Activated CD4-positive, alpha-beta T cell treated with anti-CD3 and anti-CD28 coated beads, Interleukin-2, amount 50 U/mL, for 24 hours (primary cell): ENCODE results near the gene ELOF1.
"Not testable (repeated sequence)": the region's sequence is repeated elsewhere in the genome, so short reads cannot be mapped to it uniquely, and the experiment has no call there.

ENCODE experiments used
- DNase-seq, 2 donors: peaks; one replicate each; pipeline ENCODE4 v3.0.0-alpha.2; 2020; ENCODE audit warnings: low read depth in 1 of 2, low spot score in 1 of 2

The ELOF1 gene

DNA sequence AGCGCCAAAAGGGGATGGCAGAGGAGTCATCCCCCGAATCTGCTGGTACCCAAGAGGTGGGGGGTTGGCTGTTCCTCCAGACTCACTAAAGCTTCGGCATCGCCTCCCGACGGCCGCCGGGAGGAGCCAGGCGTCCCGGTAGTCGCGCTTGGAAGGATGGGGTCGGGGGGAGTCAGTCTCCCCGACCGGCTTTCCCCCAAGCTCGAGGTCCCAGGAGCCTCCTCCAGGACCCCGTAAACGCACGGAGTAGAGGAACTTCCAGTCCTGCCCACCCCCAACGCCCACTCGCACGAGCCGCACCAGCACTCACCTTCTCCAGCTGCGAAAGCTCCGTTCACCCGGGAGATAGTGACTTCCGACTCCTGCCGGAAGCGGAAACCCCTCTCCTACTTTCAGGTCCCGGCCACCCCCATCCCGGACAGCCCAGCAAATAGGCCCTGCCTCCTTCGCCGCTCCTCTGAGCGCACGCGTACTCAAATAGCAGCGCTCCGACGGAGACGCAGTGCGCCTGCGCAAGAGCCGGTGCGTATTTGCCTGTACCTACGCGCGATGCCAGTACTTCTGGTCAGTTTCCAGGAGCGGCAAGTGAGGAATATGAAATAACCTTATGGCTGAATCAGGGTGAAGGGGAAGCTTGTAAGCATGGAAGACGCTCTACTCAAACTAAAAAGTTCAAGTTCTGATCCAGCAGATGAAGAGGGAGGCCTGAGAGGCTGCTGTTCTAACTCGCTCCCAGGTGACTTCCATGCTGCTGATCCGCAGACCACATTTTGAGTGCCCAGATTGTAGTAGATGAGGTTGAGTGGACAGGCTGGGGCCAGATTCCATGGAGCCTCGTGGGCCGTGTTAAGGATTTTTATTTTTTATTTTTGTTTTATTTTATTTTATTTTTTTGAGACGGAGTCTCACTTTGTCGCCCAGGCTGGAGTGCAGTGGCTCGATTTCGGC, at the start of gene ELOF1:
Gene ELOF1 (minus strand): TSS at position 350 of the 948 bp plus-strand sequence. CDS start 4,883 bp downstream, outside the sequence.
- peak; percentile 89 to 97 for DNase-seq

DNA sequence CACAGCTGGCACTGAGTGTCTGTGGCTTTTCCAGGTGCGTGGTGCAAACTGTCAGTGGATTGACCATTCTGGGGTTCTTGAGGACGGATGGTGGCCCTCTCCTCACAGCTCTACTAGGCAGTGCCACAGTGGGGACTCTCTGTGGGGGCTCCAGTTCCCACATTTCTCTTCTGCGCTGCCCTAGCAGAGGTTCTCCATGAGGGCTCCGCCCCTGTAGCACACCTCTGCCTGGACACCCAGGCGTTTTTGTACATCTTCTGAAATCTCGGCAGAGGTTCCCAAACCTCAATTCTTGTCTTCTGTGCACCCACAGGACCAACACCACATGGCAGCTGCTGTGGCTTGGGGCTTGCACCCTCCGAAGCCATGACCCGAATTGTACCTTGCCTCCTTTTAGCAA, 47.5 kb upstream of the ELOF1 start:
- DNase-seq: no peak

DNA sequence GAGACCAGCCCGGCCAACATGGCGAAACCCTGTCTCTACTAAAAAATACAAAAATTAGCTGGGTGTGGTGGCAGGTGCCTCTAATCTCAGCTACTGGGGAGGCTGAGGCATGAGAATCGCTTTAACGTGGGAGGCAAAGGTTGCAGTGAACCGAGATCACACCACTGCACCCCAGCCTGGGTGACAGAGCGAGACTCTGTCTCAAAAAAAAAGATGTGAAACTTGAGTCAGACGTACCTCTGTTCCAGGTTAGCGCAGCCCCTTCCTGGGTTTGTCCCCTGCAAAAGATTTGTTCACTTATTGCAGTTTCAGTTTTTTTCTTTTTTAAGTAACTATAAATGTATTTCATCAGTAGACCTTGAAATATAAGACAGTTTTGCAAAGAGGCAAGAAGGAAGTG, 40.7 kb upstream of the ELOF1 start:
- not testable (repeated sequence) for DNase-seq

DNA sequence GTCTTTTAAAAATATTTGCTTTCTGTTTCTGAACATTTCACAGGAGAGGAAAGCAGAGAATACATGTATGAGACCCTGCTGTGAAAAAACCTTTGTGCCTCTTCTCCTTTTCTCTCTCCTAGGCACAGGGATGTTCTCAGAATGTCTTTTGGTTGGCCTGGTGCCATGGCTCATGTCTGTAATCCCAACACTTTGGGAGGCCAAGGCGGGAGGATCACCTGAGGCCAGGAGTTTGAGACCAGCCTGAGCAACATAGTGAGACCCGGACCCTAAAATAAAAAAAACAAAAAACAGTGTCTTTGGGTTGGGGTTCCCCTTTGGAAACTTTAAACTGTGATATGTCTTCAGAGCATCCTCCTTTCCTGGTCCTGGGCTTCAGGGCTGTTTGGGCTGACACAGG, 39.7 kb upstream of the ELOF1 start:
- no peak for DNase-seq

DNA sequence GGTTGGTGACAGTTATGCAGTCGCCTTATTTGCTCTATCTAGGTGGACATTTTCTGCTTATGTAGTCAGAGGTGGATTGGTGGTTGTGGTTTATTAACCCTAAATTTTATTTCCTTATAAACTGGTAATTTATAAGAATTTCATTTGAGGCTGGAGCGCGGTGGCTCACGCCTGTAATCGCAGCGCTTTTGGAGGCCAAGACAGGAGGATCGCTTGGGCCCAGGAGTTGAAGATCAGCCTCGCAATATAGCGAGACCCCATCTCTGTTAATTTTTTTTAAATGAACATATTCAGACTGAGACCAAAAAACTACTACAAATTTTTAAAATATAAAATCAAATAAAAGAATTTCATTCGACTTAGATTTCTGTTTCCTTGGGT, 39.1 kb upstream of the ELOF1 start:
- no peak for DNase-seq

DNA sequence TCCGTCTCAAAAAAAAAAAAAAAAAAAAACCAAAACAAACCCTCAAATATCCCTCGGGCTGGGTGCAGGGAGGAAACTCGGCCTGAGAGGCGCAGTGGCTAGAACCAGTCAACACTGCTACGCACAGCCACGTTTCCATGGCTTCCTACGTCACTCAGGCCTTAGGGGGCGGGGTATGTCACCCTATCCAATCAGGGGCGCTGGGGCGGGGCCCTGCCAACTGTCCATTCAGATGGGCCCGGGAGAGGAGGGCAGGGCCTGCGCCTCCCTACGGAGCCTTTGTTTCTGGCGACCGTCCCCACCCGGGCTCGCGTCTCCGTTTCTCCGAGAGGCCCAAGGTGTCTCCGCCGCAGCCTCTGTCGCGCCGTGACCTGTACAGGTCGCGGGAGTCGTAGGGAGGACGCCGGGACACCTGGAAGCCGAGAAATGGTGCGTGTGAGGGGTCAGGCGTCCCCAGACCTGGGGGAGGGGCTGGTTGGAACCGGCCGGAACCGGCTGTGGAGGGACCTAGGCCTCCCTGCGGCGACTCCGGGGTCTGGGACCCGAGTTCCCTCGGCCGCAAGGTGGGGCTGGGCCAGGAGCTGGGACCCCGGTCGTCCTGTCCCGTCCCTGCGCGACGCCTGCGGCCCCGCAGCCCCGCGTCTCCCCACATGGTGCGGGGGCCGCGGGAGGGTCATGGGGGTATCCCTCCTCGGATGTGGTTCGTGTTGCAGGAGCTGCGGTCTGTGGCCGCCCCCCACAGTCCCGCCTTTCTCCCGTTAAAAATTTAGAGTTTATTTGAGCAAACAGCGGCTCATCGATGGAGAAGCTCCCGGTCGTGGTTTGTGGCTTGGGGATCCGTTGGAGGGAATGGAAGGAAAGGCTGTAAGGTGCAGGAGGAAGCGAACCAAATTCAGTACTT, 38.4 kb upstream of the ELOF1 start, which contains the start of gene ZNF627:
Gene ZNF627 (plus strand): TSS at position 282 of the 901 bp plus-strand sequence. CDS start 145 bp downstream, at position 427.
- DNase-seq: peak; percentile 87 to 97

DNA sequence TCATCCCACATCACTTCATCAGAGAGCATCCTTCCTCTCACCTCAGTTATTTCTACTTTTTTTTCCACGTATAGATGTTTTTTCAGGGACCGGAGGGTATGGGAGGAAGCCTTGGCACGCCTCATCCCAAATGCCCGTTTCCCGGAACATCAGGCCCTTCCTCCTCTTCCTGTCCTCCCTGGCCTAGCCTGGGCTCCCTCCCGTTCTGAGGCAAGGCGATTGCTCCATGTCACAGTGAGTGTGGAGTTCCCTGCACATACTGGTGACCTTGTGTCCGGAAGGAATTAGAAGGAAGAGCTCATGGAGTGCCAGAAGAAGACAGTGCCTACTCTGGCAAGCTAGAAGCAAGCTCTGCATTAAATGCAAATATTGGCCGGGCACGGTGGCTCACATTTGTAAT, 37.1 kb upstream of the ELOF1 start:
- DNase-seq: no peak

DNA sequence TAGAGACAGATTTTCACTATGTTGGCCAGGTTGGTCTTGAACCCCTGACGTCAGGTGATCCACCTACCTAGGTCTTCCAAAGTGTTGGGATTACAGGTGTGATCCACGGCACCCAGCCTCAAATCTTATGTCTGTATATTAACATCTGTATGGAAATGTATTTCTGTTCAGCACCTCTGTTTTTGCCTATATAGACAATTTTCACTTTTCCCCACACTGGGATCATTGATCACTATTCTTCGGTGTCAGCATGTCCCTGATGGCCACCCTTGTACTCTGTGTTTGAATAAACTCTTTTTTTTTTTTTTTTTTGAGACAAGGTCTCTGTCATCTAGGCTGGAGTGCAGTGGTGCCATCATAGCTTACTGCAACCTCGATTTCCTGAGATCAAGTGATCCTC, 35.1 kb upstream of the ELOF1 start:
- DNase-seq: no peak

DNA sequence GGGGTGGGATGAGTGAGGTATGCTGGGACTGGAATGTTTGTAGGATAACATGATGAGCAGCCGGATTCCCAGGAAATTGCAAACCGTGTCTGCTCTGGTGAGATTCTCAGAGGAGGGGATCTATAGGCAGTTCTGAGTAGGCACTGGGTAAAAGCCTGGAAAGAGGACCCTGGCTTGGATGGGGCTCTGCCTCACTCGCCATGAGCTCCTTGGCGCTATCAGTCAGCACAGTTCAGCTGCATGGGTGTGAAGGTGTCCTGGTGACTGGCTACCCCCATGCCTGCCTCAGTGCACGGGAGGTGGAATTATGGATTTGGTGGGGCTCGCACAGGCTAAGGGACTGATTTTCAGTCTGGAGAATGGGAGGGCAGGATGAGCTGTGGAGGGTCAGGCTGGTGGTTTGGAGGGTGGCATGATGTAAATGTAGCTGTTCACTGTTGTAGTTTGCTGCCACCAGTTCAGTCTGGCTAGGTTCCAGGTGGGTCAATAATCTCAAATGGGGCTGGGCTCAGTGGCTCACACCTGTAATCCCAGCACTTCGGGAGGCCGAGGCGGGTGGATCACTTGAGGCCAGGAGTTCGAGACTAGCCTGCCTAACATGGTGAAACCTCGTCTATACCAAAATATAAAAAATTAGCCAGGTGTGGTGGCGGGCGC, 29.1 kb upstream of the ELOF1 start:
- DNase-seq: no peak

DNA sequence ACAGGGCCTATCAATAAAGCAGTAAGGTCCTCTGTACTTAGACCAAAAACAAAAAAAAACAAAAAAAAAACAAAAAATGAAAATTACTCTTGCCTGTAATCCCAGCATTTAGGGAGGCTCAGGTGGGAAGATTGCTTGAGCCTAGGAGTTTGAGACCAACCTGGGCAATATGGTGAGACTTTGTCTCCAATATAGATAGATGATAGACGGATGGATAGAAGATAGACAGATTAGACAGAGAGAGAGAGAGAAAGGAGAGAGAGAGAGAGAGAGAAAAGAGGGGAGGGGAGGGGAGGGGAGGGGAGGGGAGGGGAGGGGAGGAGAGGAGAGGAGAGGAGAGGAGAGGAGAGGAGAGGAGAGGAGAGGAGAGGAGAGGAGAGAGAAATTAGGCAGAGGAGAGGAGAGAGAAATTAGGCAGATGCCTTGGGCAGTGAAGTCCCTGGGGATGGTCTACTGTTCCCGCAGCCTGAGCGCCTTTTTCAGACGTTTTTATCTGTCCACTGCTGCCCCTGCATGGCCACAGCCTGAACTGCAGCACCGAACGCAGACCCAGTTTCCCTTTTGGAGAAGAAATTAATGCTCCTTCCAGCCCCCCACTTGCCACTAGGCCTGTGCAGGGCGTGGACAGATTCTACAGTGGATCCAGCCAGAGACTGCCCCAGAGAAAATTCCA, 28.4 kb upstream of the ELOF1 start:
- DNase-seq: peak; percentile 58 to 71

DNA sequence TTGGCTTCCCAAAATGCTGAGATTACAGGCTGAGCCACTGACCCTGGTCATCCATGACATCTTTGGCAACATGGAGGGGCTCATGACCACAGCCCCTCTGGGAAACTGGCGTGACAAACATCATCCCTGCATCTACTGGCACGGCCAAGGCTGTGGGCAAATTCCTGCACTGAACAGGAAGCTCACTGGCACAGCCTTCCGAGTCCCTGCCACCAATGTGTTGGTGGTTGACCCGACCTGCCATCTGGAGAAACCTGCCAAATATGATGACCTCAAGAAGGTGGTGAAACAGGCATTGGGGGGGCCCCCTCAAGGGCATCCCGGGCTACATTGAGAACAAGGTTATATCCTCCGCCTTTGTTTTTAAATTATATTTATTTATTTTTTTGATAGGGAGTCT, 27.3 kb upstream of the ELOF1 start:
- no peak for DNase-seq

DNA sequence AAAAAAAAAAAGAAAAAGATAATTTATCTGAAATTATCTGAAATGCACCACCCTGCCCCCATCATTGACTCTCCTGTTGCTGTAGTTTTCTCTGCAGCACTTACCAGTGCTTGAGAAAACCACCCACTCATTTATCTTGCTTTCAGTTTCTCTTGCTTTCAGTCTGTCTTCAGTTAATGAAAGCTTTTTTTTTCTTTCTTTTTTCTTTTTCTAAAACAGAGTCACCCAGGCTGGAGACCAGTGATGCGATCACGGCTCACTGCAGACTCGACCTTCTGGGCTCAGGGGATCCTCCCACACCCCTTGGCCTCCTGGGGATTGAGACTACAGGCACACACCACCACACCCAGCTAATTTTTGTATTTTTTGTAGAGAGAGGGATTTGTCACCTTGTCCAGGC, 22.7 kb upstream of the ELOF1 start:
- DNase-seq: peak in 1 of 2 donors; percentile 27

DNA sequence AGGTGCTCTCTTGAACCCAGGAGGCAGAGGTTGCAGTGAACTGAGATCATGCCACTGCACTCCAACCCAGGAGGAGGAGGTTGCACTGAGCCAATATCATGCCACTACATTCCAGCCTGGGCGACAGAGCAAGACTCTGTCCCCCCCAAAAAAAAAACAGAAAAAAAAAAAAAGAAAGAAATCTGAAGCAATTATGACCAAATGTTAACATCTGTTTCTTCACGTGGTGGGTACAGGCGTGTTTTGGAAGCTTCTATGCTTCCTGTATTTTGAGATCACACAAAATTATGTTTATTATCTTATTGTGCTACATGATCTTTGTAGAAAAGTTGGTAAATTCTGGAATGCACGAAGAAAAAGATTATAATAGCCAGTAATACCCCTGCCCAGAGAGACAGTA, 21.1 kb upstream of the ELOF1 start:
- no peak for DNase-seq

DNA sequence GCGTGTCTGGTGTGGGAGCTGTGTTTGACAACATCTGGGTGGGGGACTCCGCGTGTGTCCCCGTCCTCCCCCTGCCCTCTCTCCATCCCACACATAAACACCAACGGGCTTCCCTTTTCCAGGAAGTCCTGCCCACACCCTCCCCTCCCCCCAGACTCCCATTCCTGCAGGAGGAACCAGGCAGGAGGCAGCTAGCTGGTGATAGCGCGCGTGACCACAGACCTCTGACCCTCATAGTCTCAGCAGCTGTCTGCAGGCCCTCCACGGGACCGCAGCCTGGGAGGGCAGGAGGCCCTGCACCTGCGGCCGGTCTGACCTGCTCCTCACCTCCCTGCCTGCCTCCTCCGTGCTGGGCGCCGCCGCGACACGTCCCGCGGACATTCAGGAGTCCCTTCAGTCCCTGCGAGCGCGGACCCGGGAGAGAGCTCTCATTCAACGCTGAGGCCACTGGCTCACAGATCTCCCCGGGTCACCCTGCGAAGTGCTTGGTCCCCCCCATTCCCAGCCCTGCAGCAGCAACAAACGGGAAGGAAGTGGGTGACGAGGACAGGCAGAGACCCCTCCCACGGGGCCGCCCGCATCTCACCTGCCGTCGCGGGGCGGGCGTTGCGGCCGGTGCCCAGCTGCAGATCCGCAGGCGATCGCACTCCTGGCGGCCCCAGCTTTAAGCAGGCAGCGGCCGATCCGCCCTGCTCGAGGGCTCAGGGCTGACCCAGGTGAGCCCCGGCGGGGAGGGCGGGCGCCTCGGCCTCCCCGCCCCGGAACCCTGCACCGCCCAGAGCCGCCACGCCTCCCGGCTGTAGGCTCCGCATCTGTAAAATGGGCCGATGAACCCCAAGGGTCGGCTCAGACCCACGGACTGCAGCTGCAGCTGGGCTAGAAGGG, 19.5 kb upstream of the ELOF1 start:
- no peak for DNase-seq

DNA sequence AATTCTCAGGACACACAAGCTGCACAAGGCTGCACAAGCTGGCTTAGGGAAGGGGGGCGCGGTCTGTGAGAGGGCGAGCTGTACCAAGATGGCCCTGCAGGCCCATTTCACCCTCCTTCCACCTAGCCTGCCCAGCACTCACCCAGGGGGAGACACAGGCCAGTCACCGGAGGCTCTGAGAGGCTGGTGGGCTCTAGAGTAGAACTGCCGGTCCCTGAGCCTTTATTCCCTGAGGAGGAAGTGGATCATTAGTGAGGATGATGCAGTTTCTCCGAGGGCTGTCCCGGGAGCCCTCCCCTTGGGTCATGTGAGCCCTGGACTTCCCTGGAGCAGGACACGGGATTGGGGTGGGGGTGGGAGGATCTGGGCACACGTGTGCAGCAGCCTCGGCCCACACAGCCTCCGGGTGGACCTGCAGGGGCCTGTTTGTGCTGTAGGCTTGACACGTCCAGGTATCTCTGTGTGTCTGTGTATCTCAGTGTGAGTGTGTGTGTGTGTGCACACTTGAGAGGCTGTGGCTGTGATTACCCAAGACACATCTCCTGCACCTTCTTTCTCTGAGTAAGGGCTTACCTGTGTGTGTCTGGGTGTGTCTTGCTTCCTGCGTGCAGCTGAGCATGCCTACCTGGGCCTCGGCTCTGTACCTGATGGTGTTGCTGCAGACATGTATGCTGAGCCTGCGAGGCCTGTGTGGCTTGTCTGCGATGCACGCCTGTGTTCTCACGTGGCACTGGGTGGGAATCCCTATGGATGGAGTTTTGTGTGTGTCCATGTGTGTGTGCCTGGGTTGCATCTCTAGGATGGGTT, 18.6 kb upstream of the ELOF1 start, which contains the start of gene ACP5:
Gene ACP5 (minus strand): TSS at position 195 of the 807 bp plus-strand sequence. CDS start 328 bp downstream, outside the sequence.
- DNase-seq: no peak

DNA sequence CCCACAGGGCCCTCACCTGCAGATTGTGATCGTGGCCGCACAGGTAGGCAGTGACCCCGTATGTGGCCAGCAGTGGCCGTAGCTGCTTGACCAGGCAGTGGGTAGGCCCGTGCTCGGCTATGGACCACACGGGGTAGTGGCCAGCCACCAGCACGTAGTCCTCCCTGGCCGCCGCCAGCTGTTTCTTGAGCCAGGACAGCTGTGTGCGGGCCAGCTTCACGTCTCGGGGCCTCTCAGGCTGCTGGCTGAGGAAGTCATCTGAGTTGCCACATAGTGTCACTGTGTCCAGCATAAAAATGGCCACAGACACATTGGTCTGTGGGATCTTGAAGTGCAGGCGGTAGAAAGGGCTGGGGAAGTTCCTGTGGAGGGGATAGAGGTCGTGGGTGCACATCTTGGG, 17.2 kb upstream of the ELOF1 start:
- no peak for DNase-seq

DNA sequence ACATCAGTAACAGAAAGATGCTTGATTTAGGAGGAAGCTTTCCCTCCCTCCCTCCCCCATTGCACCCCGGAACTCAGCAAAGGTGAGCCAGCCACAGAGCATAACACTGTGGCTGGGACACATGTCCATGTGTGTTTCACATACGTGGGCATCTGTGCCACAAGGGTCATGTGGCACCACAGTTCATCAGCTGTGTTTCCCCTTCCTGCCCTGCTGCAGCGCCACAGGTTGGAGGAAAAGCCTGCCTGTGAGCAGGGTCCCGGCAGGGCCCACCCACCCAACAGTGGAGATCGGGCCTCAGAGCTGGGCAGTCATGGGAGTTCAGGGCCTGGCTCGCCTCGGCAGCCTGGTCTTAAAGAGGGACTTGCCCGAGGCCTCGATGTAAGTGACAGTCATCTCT, 15.7 kb upstream of the ELOF1 start:
- DNase-seq: no peak

DNA sequence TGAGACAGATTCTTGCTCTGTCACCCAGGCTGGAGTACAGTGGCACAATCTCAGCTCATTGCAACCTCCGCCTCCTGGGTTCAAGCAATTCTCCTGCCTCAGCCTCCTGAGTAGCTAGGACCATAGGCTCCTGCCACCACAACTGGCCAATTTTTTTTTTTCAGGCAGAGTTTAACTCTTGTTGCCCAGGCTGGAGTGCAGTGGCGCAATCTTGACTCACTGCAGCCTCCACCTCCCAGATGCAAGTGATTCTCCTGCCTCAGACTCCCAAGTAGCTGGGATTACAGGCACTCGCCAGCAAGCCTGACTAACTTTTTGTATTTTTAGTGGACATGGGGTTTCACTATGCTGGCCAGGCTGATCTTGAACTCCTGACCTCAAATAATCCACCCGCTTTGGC, 14.7 kb upstream of the ELOF1 start:
- DNase-seq: not testable (repeated sequence)

DNA sequence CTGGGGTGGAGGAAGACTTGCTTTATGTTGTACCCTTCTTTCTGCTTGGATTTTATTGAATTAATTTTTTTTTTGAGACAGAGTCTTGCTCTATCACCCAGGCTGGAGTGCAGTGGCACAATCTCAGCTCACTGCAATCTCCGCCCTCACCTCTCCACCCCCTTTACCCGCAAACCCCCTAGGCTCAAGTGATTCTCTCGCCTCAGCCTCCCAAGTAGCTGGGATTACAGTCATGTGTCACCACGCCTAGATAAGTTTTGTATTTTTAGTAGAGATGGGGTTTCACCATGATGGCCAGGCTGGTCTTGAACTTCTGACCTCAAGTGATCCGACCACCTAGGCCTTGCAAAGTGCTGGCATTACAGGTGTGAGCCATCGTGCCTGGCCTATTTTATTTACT, 14.3 kb upstream of the ELOF1 start:
- not testable (repeated sequence) for DNase-seq
